ENCODE results near the gene RRAS. TPM values are rescaled to one million over a fixed set of nuclear protein-coding genes. Genes with fewer than 3 reads are reported as not detected.
"Not testable (repeated sequence)": the region's sequence is repeated elsewhere in the genome, so short reads cannot be mapped to it uniquely, and the experiment has no call there.

The RRAS gene
- total RNA-seq, 1 experiment from 2014 or later, result 55.9 TPM

DNA sequence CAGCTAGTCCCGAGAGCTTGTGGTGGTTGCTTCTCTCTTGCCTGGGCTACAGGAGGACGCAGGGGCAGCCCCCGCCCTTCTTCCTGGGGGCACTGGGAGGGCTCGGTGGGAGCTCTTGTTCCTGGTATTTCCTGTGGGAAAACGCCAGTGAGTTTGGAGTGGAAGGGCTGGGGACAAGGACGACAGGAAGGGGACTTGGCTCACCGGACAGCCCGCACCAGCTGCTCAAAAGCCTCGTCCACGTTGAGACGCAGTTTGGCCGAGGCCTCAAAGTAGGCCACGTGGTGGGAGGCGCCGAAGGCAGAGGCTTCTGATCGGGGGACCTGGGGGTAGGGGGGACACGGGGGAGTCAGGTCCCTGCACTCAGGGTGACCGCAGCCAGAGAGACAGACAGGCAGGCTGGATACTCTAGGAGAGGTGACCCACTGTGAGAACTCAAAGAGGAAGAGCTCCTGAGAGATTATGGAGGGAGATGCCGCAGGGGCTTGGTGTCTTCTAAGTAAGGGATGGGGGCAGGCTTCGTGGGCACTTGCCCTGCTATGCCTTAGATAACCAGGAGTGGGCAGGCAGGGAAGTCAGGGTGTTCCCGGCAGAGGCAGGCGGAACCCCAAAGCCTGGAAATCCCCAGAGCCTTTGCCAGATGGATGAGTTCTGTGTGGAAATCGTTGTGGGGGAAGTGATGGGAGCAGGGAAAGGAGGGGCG lies 4.3 kb downstream of the RRAS start:
- no peaks in the 10 kb centered on the region; a peak in 1 of 4 replicates for H3K36me3 ChIP-seq (ENCODE audit: control insufficient read depth in 1 of 2, insufficient read depth in 2 of 2, low read length in 2 of 2)
- DNase-seq (ENCODE audit: low read depth, low spot score) (no peak), ATAC-seq (no peak)
- TF ChIP-seq YY1 (IDR thresholded peaks at IDR 0.05; ENCODE audit: extremely low read depth, insufficient replicate concordance, low read depth, low read length) (no peak), POLR2AphosphoS5 (IDR thresholded peaks at IDR 0.05; ENCODE audit: low read depth, low read length) (no peak), RAD21 (IDR thresholded peaks at IDR 0.05; ENCODE audit: low read depth) (no peak), FOSL1 (IDR thresholded peaks at IDR 0.05; ENCODE audit: low read depth) (no peak), SRF (IDR thresholded peaks at IDR 0.05; ENCODE audit: low read depth) (no peak), EZH2 (IDR thresholded peaks at IDR 0.05) (no peak), SIN3A (IDR thresholded peaks at IDR 0.05; ENCODE audit: low read depth) (no peak), TCF7L2 (IDR thresholded peaks at IDR 0.05; ENCODE audit: borderline replicate concordance, extremely low read depth, insufficient read depth, insufficient read length) (no peak), CEBPB (IDR thresholded peaks at IDR 0.05; ENCODE audit: low read depth) (no peak), SP1 (IDR thresholded peaks at IDR 0.05; ENCODE audit: low read depth) (no peak), POLR2A (IDR thresholded peaks at IDR 0.05; ENCODE audit: borderline replicate concordance, extremely low read depth, insufficient read depth, insufficient read length) (no peak), CBX3 (IDR thresholded peaks at IDR 0.05; ENCODE audit: low read depth) (no peak), ELF1 (IDR thresholded peaks at IDR 0.05; ENCODE audit: borderline replicate concordance, low read depth) (no peak), EGR1 (IDR thresholded peaks at IDR 0.05; ENCODE audit: low read depth) (no peak)
- TF ChIP-seq, protein P1, sequence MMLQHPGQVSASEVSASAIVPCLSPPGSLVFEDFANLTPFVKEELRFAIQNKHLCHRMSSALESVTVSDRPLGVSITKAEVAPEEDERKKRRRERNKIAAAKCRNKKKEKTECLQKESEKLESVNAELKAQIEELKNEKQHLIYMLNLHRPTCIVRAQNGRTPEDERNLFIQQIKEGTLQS (IDR thresholded peaks at IDR 0.05), result no peak
- TF ChIP-seq, protein P2, sequence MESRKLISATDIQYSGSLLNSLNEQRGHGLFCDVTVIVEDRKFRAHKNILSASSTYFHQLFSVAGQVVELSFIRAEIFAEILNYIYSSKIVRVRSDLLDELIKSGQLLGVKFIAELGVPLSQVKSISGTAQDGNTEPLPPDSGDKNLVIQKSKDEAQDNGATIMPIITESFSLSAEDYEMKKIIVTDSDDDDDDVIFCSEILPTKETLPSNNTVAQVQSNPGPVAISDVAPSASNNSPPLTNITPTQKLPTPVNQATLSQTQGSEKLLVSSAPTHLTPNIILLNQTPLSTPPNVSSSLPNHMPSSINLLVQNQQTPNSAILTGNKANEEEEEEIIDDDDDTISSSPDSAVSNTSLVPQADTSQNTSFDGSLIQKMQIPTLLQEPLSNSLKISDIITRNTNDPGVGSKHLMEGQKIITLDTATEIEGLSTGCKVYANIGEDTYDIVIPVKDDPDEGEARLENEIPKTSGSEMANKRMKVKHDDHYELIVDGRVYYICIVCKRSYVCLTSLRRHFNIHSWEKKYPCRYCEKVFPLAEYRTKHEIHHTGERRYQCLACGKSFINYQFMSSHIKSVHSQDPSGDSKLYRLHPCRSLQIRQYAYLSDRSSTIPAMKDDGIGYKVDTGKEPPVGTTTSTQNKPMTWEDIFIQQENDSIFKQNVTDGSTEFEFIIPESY (IDR thresholded peaks at IDR 0.05; ENCODE audit: extremely low read depth, insufficient replicate concordance, low read length), result no peak
- TF ChIP-seq, protein P3, sequence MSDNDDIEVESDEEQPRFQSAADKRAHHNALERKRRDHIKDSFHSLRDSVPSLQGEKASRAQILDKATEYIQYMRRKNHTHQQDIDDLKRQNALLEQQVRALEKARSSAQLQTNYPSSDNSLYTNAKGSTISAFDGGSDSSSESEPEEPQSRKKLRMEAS (IDR thresholded peaks at IDR 0.05), result no peak
- H3K27me3 ChIP-seq (ENCODE audit: insufficient read depth, low read length), result no peaks in the 10 kb centered on the region
- no peak overlapping the region for H3K9ac ChIP-seq (ENCODE audit: low read length)
- CTCF ChIA-PET, result no interaction called here
- intact Hi-C loops (cut with micrococcal nuclease), result no loop called here
- no peaks in the 10 kb centered on the region for H3K9me2 ChIP-seq (ENCODE audit: insufficient read depth)
- no peaks in the 10 kb centered on the region for H4K20me1 ChIP-seq (ENCODE audit: insufficient read depth)
- no peaks in the 10 kb centered on the region for H3K9me3 ChIP-seq (ENCODE audit: control insufficient read depth in 1 of 2, insufficient read depth in 1 of 2, low read depth in 1 of 2, low read length in 2 of 2)
- no peak overlapping the region for H2AFZ ChIP-seq (ENCODE audit: low read depth, low read length, poor library complexity, severe bottlenecking)
- no peak overlapping the region for H3K4me3 ChIP-seq (replicated peaks in 1 of 2; ENCODE audit: low read depth in 1 of 2, low read length in 2 of 2)
- no TSS peak for BruUV-seq (replicated peaks)
- peaks cover 11 to 37% of the 10 kb centered on the region in 2 experiments for H3K4me1 ChIP-seq (ENCODE audit: control insufficient read depth in 1 of 2, insufficient read depth in 2 of 2, low read length in 2 of 2)
- H3K27ac ChIP-seq (ENCODE audit: low read depth, low read length), result no peak overlapping the region
- RAD21 ChIA-PET (ENCODE audit: low non-redundant PET in 1 of 2, low total read pairs in 2 of 2, uncharacterized antibody in 2 of 2, unreplicated experiment in 2 of 2), result no interaction called here
- H3K4me2 ChIP-seq (ENCODE audit: low read length), result no peak overlapping the region
- peaks cover 5% of the 10 kb centered on the region; the same call in 1 of the 2 replicates for H3K79me2 ChIP-seq (ENCODE audit: insufficient read depth, low read length)
- POLR2A ChIA-PET, result no interaction called here

DNA sequence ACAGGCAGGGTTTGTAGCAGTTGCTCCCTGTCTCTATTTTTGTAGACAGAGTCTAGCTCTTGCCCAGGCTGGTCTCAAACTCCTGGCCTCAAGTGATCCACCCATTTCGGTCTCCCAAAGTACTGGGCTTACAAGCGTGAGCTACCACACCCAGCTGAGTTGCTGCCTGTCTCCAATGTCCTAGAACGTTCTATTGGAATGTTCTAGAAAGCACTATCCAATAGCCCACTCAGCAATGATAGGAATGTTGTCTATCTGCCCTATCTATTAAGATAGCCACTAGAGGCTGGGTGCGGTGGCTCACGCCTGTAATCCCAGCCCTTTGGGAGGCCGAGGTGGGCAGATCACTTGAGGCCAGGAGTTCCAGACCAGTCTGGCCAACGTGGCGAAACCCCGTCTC lies 6.7 kb downstream of the RRAS start:
- H3K27ac ChIP-seq (ENCODE audit: low read depth, low read length); BruUV-seq (replicated peaks); H3K36me3 ChIP-seq (ENCODE audit: control insufficient read depth in 1 of 2, insufficient read depth in 2 of 2, low read length in 2 of 2); DNase-seq (ENCODE audit: low read depth, low spot score); H3K4me3 ChIP-seq (replicated peaks in 1 of 2; ENCODE audit: low read depth in 1 of 2, low read length in 2 of 2); H3K9ac ChIP-seq (ENCODE audit: low read length); H3K9me2 ChIP-seq (ENCODE audit: insufficient read depth); POLR2A ChIA-PET; H3K27me3 ChIP-seq (ENCODE audit: insufficient read depth, low read length); H4K20me1 ChIP-seq (ENCODE audit: insufficient read depth); H2AFZ ChIP-seq (ENCODE audit: low read depth, low read length, poor library complexity, severe bottlenecking); H3K4me2 ChIP-seq (ENCODE audit: low read length); H3K9me3 ChIP-seq (ENCODE audit: control insufficient read depth in 1 of 2, insufficient read depth in 1 of 2, low read depth in 1 of 2, low read length in 2 of 2); intact Hi-C loops (cut with micrococcal nuclease); H3K79me2 ChIP-seq (ENCODE audit: insufficient read depth, low read length); ATAC-seq; CTCF ChIA-PET: not testable (repeated sequence)
- RAD21 ChIA-PET (ENCODE audit: low non-redundant PET in 1 of 2, low total read pairs in 2 of 2, uncharacterized antibody in 2 of 2, unreplicated experiment in 2 of 2), result interaction anchor here in 1 of 2 experiments (0.6 kb wide), 1 partner anchor 41 kb away, joined by 4 read pairs; no protein-coding TSS in a partner anchor
- H3K4me1 ChIP-seq (ENCODE audit: control insufficient read depth in 1 of 2, insufficient read depth in 2 of 2, low read length in 2 of 2), result peaks cover 3 to 22% of the 10 kb centered on the region in 2 experiments

Measured in HCT116 (cell line).